HG02973 (cell line): ENCODE measurements around the gene KRTAP7-1.

Source experiments
- ATAC-seq: cut with Tn5 transposase; IDR thresholded peaks from one replicate; pipeline ENCODE4 v1.9.1; 2021; ENCODE audit warnings: moderate library complexity; ENCODE audit not compliant: unreplicated experiment

KRTAP7-1 gene

GRCh38 chr21:30829659-30830058 is at the start of gene KRTAP7-1:
Gene KRTAP7-1, minus strand, starts transcription at chr21:30829759. Its CDS starts 61 bp downstream, at chr21:30829698.
- no peak for ATAC-seq

- ATAC-seq = no peak
Observed at GRCh38 chr21:30874526-30874925, 45.0 kb upstream of the KRTAP7-1 start.

GRCh38 chr21:30847627-30848500 is 18.3 kb upstream of the KRTAP7-1 start:
- no peak for ATAC-seq

GRCh38 chr21:30842990-30843389 is 13.4 kb upstream of the KRTAP7-1 start:
- ATAC-seq = no peak

- ATAC-seq = no peak
Observed at GRCh38 chr21:30839304-30839703, 9.7 kb upstream of the KRTAP7-1 start.

GRCh38 chr21:30838536-30838935 is 9.0 kb upstream of the KRTAP7-1 start:
- no peak for ATAC-seq

- ATAC-seq = no peak
Observed at GRCh38 chr21:30831194-30831765, 1.7 kb upstream of the KRTAP7-1 start.

- no peak for ATAC-seq
Observed at GRCh38 chr21:30818837-30819610, 10.5 kb downstream of the KRTAP7-1 start.

GRCh38 chr21:30813174-30813573 is 16.4 kb downstream of the KRTAP7-1 start, which contains the start of gene KRTAP8-1:
Gene KRTAP8-1, minus strand, starts transcription at chr21:30813274. Its CDS starts 54 bp downstream, at chr21:30813220.
- no peak for ATAC-seq

GRCh38 chr21:30800605-30801004 is 29.0 kb downstream of the KRTAP7-1 start:
- no peak for ATAC-seq

GRCh38 chr21:30793581-30794314 is 35.8 kb downstream of the KRTAP7-1 start:
- no peak for ATAC-seq

- no peak for ATAC-seq
Observed at GRCh38 chr21:30779249-30779648, 50.3 kb downstream of the KRTAP7-1 start.
